ELF-1 (cell line): ENCODE measurements around the gene SPINT2.
A peak's percentile ranks its signal among the peaks of the same experiment; 100 is the strongest.

Experiments
- DNase-seq: peaks from one replicate; pipeline ENCODE4 v3.0.0-alpha.2; 2016; ENCODE audit warnings: low read depth, low spot score

SPINT2 gene

DNA sequence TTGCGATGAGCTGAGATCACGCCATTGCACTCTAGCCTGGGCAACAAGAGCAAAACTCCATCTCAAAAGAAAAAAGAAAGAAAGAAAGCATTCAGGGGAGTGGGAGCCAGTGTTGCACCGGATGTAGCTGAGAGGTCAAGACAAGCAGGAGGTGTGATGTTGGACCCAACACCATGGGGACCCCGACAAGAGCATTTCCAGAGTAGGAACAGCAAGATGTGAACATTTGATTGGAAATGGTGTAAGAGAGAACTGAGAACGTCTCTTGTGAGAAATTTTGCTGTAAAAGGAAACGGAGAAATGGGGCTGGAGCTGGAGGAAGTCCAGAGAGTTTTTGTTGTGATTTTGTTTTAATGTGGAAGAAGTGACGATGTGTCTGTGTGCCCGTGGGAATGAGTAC is 24.6 kb upstream of the SPINT2 start:
- no peak for DNase-seq

DNA sequence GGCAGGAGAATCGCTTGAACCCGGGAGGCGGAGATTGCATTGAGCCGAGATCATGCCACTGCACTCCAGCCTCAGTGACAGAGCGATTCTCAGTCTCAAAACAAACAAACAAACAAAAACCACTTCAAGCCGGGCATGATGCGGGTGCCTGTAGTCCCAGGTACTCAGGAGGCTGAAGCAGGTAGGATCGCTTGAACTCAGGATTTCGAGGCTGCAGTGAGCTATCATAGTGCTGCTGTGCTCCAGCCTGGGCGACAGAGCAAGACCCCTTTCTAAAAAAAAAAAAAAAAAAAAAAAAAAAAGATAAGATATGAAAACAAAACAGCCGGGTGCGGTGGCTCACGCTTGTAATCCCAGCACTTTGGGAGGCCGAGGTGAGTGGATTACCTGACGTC is 21.1 kb upstream of the SPINT2 start:
- no peak for DNase-seq

DNA sequence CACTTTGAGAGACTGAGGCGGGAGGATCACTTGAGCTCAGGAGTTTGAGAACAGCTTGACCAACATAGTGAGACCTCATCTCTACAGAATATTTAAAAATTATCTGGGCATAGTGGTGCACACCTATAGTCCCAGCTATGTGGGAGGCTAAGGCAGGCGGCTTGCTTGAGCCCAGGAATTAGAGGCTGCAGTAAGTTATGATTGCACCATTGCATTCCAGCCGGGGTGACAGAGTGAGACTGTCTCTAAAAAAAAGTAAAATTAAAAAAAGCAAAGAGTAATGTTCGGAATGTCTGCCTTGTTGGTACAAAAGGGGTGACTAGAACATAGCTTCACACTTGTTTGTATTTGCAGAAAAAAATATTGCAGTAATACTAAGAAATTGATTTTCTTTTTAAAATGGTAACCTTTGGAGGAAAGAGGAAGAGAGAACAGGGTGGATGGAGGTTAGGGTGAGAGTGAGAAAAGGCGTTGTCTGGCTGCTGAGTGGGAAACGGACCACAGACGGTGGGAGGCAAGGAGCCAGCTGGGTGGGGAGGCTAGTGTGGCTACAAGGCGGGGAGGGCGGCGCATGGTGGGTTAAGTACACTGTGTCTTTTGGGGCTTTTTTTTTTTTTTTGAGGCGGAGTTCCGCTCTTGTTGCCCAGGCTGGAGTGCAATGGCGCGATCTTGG is 18.4 kb upstream of the SPINT2 start:
- DNase-seq = no peak

DNA sequence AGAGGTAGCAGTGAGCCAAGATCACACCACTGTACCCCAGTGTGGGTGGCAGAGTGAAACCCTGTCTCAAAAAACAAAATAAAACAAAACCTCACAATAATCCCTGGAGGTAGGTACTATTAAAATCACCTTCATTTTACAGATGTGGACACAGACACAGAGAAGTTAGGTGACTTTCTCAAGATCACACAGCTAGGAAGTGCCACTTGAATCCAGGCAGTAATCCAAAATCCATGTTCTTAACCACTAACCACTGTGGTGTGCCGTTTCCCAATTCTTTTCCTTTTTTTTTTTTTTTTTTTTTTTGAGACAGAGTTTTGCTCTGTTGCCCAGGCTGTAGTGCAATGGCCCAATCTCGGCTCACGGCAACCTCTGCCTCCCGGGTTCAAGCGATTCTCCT is 17.2 kb upstream of the SPINT2 start:
- no peak for DNase-seq

- DNase-seq = no peak
Measured at GRCh38 chr19:38247734-38248268, 16.6 kb upstream of the SPINT2 start.

DNA sequence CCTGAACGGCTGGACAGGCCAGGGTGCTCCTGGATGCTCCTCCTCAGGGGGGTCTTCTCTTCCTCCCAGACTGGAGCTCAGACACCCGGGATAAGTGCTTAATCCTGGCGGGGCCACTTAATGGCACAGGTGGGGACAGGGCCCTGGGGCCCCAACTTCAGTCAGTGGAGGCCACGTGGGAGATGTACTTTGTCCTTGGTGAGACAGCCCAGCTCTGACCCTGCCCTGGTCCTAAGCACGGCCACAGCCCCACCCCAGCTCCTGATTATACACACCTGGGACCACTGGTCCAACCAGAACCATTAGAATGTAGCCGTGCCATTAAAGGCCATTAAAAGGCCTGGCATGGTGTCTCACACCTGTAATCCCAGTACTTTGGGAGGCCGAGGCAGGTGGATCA is 16.0 kb upstream of the SPINT2 start:
- DNase-seq = no peak

- no peak for DNase-seq
Measured at GRCh38 chr19:38250428-38250820, 13.9 kb upstream of the SPINT2 start.

GRCh38 chr19:38250821-38251563 is 13.4 kb upstream of the SPINT2 start:
- no peak for DNase-seq

- no peak for DNase-seq
Measured at GRCh38 chr19:38251564-38252051, 12.8 kb upstream of the SPINT2 start.

DNA sequence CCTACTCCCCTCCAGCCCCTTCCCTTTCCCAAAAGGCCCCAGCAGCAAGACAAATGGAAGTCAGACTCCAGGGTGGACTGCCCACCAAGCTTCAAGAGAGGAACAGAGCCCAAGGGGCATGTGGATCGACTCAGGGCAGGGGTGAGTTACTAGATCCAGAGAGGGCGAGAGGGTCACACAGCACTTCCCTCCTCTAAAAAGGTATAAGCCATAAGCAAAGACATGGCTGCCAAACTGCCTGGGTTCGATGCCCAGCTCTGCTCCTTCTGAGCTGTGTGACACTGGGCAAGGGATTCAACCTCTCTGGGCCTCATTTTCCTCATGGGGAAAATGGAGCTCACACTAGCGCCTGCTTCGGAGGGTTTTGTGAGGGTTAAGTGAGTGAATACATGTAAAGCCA is 12.0 kb upstream of the SPINT2 start:
- no peak for DNase-seq

DNA sequence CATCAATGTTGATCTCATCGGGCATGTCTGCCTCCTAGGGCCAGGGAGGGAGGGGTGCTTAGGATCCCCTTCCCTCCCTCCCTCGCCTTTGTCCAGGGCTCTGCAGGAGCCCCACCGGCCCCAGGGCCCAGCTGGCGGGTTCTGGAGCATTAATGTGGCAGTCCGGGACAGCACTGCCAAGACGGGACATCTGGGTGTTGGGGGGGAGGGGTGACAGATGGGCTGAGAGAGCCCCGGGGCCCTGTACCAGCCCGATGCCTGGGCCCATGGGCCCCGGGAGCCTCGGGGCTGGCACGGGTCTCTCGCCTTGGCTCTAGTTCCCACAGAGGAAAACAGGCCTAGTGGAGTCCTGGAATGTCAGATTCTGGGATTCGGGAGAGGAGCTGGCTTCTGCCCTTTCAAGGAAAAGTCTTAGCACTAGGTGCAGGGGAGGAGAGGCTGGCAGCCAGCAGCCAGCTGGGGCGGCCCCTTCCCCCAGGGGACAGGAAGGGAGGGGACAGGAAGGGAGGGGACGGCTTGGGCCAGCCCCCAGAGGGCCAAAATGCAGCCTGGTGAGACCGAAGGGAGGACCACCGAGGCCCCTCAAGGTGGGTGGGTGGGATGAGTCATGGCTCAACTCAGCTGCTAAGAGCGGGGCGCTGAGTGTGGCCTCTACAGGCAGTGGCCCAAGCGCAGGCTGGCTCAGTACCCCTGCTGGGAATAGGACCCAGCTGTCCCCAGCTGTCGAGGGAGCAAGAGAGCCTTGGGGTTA is 11.3 kb upstream of the SPINT2 start:
- peak; percentile 58 for DNase-seq

GRCh38 chr19:38253788-38254187 is 10.6 kb upstream of the SPINT2 start:
- DNase-seq = no peak

DNA sequence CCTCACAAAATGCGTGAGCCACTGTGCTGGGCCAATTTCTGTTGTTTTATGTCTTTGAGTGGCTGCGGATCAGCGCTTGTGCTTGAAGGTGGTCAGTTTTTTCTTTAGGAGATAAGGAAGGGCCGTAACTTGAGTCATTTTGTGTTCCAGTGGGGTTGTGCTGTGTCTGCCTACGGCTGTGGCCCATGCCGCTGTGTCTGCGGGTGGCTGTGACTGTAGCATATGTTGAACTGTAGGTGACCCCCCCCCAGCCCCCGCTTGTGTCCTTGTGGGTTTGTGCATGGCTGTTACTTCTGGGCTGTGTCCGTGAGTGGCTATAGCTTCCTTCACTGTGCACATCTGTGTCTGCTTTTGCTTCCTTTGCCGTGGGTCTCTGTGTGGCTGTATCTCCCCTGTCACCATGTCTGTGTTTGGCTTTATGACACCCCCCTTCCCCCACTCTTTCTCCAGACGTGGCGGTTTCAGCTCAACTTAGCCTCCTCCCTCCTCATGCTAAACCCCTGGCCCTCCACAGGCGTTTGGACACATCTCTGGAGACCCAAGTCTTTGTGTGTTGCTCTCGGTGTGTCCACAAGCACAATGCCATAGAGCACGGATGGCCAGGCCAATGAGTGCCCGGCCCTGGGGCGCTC is 8.9 kb upstream of the SPINT2 start:
- peak; percentile 37 for DNase-seq

DNA sequence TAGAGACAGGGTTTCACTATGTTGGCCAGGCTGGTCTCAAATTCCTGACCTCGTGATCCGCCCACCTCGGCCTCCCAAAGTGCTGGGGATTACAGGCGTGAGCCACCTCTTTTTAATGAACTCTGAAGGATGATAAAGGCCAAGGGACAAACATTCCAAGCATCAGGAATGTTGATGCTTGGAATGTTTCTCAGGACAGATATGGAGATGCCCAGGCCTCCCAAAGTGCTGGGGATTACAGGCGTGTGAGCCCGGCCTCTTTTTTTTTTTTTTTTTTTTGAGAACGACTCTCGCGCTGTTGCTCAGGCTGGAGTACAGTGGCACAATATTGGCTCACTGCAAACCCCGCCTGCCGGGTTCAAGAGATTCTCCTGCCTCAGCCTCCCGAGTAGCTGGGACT is 2.4 kb upstream of the SPINT2 start:
- DNase-seq = peak; percentile 67

DNA sequence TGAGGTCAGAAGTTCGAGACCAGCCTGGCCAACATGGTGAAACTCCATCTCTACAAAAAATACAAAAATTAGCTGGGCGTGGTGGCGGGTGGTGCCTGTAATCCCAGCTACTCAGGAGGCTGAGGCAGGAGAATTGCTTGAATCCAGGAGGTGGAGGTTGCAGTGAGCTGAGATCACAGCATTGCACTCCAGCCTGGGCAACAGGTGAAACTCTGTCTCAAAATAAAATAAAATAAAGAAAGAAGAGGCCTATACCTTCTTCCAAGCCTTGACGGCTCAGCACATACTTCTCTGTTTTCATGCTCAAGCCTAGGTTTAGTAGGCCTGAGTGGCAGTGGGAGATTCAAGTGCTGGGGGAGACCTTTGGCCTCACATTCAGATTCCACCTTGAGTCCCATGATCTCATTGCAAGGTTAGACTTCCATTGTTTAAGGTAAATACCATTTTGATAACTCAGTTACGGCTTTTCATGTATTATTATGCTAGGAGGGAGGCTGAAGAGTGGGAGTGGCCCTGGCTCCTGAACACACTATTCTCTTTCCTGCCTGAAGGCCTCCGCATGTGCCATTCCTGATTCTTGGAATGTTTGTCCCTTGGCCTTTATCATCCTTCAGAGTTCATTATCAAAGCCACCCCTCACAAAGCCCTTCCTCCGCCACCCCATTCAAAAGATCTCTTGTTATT is 1.6 kb upstream of the SPINT2 start:
- DNase-seq = no peak

DNA sequence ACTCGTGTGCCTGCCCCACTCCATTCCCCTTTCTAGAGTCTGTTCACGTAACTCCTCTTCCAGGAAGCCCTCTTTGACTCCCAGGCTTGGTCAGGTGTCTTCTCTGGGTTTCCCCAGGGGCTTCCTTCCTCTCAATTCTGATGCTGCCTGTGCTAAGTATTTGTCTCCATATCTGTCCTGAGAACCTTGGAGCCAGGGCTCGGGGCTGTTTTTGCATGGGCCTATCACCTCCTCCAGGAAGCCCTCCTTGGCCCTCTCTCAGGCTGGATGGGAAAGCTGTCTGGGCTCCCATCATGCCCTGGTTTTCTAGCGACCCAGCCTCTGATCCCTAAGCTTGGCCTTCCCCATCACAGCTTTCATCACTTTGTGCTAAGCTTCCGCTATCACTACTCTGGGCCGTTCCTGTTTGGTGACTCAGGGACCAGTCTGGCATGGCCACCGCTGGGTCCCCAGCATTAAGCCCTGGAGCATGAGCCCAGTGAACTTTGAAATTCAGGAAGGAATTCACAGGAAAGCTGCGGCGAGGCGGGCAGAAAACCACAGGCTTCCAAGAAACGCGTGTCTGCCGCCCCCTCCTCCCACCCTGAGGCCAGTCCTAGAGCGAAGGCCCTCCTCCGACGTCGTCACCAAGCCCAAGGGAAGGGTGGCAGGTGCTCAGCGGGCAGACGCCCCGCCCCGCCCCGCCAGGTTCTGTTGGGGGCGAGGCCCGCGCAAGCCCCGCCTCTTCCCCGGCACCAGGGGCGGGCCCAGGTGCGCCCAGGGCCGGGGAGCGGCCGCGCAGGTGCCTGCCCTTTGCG is 486 bp upstream of the SPINT2 start:
- DNase-seq = peak; percentile 95

- peak; percentile 26 for DNase-seq
Measured at GRCh38 chr19:38265213-38265861, 964 bp downstream of the SPINT2 start.

- DNase-seq = peak; percentile 64
Measured at GRCh38 chr19:38265921-38266429, 1.6 kb downstream of the SPINT2 start.

DNA sequence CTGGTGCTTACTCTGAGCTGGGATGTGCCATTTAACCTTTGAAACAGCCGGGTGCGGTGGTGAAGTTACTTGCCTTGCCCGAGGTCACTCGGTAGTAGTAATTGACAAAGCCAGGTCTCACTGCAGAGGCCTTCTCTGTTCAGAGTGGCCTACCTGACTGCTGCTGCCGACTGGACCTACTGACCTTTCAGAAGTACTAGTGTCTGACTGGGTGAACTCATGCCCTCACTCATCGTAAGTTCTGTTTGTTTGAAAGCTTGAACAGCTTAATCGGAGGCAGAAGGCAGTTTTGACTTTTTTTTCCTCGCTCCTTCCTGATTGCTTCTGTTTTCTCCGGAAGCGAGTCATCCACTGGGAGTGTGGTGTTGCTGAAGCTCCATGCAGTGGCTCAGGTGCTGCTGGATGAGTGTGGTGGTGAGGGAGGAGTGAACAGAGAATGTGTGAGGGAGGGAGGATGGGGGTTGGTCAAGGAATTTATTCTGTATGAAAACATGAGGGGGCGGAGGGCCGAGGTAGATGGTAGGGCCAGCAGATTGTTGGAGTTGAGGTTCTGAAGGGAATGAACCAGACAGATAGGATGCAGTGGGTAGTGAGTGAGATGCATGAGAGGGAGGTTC is 2.7 kb downstream of the SPINT2 start:
- peak; percentile 44 for DNase-seq
